DMS 273 treated with DMSO at 0.1 percent for 48 hours (cell line): ENCODE results near the gene MRRF.

ENCODE experiments used
- DNase-seq: peaks from one replicate; lab custom pipeline; 2025; lab: John Stamatoyannopoulos, UW

MRRF gene

DNA sequence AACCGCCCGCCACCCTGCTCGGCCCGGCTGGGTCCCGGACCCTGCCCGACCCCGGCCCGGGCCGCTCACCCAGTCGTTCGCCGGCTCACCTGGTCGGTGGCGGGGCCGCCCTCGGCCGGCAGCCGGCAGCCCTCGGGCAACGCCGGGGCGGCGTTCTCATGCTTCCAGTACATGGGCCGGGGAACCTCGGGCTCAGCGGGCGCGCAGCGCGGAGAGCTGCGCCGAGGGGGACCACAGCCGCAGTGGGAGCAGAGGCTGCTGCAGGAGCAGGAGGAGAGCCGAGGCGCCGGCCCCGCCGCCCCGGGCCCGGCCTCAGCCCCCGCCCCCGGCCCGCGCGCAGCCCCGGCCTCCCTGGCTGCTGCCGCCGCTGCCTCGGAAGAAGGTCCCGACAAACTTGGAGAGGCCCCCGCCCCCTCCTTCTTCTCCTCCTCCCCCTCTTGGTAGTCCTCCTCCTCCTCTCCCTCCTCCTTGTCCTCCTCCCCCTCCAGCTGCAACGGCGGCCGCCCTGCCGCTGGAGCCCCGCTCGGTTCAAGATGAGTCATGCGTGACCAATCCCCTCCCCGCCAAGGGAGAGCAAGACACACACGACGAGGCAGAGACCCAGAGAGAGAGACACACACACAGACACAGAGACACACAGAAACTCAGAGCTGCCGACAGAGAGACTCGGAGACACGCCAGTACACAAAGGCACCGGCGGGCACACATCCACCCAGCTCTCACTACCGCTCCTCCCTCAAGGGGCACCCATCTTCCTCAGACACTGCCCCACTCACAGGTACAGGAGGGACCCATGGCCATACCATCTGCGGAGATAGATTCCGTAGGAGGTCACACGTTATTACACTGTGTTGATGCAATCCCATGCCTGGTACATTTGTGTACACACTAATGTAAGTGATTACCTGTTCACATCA lies 35.9 kb upstream of the MRRF start, which contains the start of gene LHX6:
Gene LHX6, minus strand, starts transcription at position 390 of the 917 bp plus-strand sequence. Its CDS starts 217 bp downstream, at position 173.
- no peak for DNase-seq

DNA sequence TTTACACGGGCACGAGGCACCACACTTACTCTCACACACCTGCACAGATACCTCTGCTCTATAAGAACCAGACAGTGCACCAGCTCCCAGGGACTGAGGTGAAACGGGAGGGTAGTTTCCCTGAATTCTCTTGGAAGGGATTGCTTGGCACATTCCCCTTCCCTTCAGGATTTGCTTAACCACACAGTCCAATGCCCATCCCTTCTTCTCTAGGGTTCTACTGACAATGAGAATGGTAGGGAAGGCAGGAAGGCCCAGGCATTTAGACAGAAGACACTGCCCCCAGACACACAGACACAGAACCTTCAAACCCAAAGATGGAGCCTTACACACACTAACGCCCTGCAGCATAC lies 35.2 kb upstream of the MRRF start:
- DNase-seq, result no peak

DNA sequence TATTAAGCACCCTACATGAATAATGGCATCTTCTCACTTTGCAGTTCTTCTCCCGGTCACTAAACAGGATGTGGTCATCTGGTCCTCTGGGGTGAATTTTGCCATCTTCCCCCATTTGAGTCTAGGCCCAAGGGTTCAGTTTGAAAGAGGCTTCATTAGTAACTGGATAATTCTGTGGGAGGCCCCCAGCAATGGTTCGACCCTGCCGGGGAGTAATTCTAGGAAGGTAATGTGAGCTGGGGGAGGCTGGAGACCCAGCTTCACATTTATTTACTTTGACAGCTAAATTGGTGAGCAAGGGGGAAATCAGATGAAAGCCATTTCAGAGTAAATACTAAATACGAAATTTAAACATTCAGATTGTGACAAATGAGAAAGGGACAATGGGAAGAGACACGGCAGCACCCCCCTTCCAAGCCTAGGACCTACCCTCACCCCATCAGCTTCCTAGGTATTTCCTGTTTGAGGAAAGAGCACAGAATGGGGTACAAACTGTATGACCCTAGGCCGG lies 31.8 kb upstream of the MRRF start:
- DNase-seq, result no peak

DNA sequence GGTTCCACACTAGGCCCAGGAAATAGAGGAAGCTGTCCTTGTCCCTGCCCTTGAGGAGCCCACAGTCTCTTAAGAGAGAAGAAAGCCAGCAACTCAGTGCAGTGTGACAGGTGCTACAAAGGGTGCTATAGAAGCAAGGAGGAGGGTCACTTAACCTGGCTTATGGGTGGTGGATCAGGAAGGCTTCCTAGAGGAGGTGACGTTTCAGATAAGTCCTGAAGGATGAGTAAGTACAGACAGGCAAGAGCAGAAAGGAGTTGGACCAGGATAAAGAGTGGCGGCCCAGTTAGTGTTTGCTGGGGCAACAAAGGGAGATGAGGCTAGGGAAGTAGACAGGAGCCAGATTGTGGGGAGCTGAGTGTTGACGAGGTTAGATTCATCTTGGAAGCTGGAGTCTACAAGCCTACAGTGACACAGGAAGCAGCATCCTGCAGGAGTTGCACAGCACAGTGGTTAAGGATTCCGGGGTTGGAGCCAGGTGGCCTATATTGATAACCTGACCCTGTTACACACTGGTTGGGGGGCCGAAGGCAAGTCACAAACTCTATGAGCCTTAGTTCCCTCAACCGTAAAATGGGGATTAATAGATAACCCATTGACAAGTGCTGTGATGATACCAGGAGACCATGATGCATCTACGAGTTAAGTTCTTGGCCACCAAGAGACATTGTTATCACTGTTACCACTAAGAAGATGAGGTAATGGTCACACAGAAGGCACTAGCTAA lies 30.5 kb upstream of the MRRF start:
- DNase-seq, result no peak

DNA sequence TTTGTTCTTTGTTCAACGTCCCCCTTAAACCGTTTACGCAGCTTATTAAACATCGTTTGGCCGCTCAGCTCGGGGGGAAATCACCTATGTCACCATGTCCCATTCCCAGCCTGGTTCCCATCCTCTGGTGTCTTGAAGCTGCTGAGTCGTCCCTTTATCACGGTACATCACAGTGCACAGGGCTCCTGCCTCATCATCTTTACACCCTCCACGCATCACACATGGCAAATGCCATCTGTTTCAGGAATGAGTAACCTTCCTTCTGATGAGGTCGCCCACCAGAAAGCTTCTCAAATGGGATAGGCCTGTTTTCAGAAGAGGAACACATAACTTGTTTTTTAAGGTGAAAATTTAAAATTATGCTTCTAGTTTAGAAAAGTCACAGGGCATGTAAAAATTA lies 28.0 kb upstream of the MRRF start:
- no peak for DNase-seq

DNA sequence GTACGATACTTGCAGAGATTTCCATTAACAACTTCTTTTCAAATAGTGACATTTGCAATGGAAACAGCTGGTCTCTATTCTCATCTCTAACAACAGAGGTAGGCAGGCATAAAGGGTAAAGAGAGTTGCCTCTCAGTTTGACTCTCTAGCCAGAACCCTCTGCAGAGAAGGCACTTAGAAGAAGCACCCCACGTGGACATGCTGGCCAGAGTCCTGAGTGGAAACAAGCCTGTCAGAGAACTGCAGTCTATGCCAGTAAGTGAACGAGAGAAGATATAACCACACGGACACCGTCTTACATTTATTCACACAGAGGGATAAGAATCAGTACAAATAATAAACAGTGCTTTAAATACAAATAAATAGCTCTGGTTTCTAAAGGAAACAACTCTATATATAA lies 25.0 kb upstream of the MRRF start:
- no peak for DNase-seq

DNA sequence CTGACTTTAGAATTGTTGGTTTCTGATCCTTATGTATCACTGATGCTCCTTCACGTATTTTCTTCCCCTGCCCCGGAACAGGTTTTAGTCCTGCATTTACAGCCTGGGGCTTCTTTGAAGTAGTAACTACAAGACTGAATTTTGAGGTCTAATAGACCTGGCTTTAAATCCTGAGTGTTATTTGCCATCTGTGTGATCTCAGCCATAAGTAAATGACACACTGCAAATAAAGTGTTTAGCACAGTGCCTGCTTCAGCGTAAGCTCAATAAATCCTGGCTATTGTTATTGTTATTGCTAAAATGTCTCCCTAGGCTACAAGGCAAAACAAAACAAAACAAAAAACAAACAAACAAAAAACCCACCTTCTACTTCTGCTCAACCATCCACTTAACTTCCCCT lies 20.3 kb upstream of the MRRF start:
- DNase-seq, result no peak

DNA sequence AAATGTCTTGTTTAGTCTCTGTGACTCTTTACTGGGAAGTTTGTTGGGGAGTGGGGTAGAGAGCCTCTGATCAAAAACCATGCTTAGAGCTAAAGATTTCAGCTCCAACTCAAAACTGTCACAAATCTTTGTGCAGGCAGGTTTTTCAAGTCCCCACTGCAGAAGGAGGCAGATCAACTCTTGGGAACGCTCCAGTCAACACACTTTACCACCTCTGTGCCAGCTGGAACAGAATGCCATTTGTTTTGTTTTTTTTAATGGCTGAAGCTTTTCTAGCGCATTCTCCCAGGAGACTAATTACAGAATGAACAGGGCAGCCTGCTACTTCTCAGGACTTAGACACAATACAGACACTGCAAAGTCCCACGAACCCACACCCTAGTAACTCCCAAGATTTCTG lies 18.0 kb upstream of the MRRF start:
- no peak for DNase-seq

GRCh38 chr9:122248448-122248865 lies 16.2 kb upstream of the MRRF start:
- no peak for DNase-seq

DNA sequence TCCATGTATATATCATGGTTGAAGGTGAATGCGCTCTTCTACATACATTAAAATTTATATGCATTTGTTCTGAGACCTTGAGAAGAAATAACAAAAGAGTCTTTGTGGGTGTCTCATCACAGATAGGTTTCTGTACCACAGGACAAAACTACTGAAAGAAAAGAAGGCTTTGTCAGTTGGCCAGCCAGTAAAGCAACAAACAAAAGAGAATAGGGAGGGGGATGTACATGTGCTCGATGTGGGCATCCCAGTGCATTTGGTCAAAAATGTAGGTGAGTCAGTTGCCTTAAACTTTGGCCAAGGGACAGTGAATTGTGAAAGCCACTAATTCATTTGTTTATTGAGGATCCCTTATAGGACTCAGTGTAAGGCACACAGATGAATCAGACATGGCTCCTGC lies 13.3 kb upstream of the MRRF start:
- DNase-seq, result no peak

- DNase-seq, result no peak
Measured at GRCh38 chr9:122252796-122253195, 11.9 kb upstream of the MRRF start.

DNA sequence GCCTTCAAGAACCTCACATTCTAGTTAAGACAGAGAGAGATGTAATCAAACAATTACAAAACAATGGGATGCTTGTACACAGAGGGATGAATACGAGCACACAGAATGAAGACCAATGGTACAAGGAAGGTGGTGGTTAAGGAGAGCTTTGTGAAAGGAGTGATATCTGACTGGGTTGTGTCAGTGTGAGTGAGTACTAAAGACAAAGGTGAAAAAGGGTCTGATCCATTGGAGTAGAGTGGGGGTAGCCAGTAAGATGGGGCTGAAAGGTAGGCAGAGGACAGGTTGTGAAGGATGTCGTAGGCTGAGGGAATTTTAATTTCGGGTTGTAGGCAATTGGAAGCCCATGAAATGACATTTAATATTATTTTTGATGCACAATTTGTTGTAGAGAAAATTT lies 9.9 kb upstream of the MRRF start:
- no peak for DNase-seq

DNA sequence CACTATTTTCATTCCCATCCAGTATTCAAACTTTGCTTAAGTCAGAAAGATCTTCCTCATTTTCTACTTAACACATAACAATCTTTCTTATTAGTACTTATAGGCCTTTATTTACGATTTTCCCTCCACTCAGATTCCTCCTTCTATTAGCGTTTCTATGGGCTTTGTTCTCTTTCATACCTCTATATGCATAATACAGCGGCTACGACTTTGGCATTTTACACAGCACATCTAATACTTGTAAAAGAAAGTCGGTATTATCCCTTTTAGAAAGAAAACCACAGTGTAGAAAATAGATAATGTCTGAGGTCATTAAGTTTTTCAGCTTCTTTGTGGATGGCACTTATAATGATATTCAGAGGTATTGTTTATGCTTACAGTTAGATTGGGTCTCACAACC lies 8.5 kb upstream of the MRRF start:
- DNase-seq, result no peak

GRCh38 chr9:122258886-122259415 lies 5.7 kb upstream of the MRRF start:
- no peak for DNase-seq

DNA sequence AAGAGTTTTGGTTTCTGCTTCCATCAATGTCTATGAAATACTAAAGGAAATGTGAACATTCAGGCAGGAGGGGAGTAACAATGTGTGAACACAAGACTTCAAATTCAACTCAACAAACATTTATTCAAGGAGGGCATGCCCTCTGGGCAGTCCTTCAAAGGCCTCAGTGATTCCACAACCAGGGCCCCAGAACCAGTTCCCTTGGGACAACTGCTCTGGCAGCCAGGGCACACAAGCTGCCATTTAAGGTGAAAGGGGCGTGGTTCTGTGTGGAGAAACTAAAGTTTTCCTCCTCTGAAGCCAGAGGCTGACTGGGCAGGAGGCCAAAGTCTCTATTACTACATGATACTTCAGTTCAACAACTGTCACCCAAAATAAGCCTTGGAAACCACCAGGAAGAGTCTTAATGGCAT lies 3.2 kb upstream of the MRRF start:
- DNase-seq, result peak; percentile 69

GRCh38 chr9:122262073-122262472 lies 2.6 kb upstream of the MRRF start:
- no peak for DNase-seq

GRCh38 chr9:122263699-122264349 lies 858 bp upstream of the MRRF start:
- no peak for DNase-seq

DNA sequence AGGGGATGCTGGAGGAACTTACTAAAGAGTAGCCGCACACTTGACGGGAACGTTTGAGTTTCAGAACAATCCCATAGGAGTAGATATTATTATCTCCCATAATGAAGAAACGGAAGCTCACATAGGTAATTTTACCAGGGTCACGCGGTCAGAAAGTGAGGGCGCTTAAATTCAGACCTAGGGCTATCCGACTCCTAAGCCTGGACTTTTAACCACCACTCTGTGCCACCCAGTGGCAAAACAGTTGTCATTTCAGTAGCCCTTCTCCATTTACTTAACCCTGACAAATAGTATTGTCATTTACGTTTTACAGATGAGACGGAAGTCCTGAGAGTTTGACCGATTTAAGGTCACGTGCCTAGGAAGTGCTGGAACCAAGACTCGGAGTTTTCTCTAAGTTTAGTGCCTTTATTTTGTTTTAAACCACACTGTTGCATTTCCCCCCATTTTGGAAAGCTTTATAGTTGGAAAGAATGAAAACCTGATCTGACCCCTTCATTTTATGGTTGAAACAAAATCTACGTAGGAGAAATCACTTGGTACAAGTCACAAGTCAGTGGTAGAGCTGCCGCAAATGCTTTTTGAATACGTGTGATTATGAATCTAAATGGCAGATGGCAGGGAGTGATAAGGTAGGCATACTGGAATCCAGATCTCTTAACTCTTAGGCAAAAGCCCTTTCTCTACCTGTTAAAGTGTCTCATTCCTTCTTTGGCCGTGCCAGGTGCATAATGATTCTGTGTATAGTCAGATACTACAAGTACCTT lies 650 bp downstream of the MRRF start:
- no peak for DNase-seq

GRCh38 chr9:122268041-122268814 lies 3.5 kb downstream of the MRRF start:
- DNase-seq, result no peak

- no peak for DNase-seq
Measured at GRCh38 chr9:122274055-122274454, 9.4 kb downstream of the MRRF start.

GRCh38 chr9:122276096-122276495 lies 11.4 kb downstream of the MRRF start:
- DNase-seq, result no peak
